ENCODE results near the gene RAI2.
"Not testable (repeated sequence)": the region's sequence is repeated elsewhere in the genome, so short reads cannot be mapped to it uniquely, and the experiment has no call there.

Gene RAI2

GRCh38 chrX:17787557-17787956, 73.5 kb downstream of the RAI2 start:
- DNase-seq (ENCODE audit: extremely low read depth in 1 of 2, low read depth in 1 of 2) = no peak

GRCh38 chrX:17786554-17787347, 74.3 kb downstream of the RAI2 start:
- not testable (repeated sequence) for DNase-seq (ENCODE audit: extremely low read depth in 1 of 2, low read depth in 1 of 2)

- DNase-seq (ENCODE audit: extremely low read depth in 1 of 2, low read depth in 1 of 2) = no peak
Measured at GRCh38 chrX:17779434-17779833, 81.7 kb downstream of the RAI2 start.

GRCh38 chrX:17778997-17779396, 82.1 kb downstream of the RAI2 start:
- no peak for DNase-seq (ENCODE audit: extremely low read depth in 1 of 2, low read depth in 1 of 2)

GRCh38 chrX:17774053-17774452, 87.0 kb downstream of the RAI2 start:
- no peak for DNase-seq (ENCODE audit: extremely low read depth in 1 of 2, low read depth in 1 of 2)

GRCh38 chrX:17773221-17773876, 87.7 kb downstream of the RAI2 start:
- no peak for DNase-seq (ENCODE audit: extremely low read depth in 1 of 2, low read depth in 1 of 2)

GRCh38 chrX:17769701-17770269, 91.3 kb downstream of the RAI2 start:
- DNase-seq (ENCODE audit: extremely low read depth in 1 of 2, low read depth in 1 of 2) = no peak

- no peak for DNase-seq (ENCODE audit: extremely low read depth in 1 of 2, low read depth in 1 of 2)
Measured at GRCh38 chrX:17768997-17769396, 92.1 kb downstream of the RAI2 start.

- DNase-seq (ENCODE audit: extremely low read depth in 1 of 2, low read depth in 1 of 2) = no peak
Measured at GRCh38 chrX:17767734-17768133, 93.4 kb downstream of the RAI2 start.

GRCh38 chrX:17759990-17760389, 101.1 kb downstream of the RAI2 start:
- DNase-seq (ENCODE audit: extremely low read depth in 1 of 2, low read depth in 1 of 2) = no peak

GRCh38 chrX:17758382-17758781, 102.7 kb downstream of the RAI2 start:
- no peak for DNase-seq (ENCODE audit: extremely low read depth in 1 of 2, low read depth in 1 of 2)

GRCh38 chrX:17750436-17750835, 110.7 kb downstream of the RAI2 start:
- DNase-seq (ENCODE audit: extremely low read depth in 1 of 2, low read depth in 1 of 2) = no peak

Data from activated CD8-positive, alpha-beta memory T cell treated with anti-CD3 and anti-CD28 coated beads for 1 hour (primary cell).